Karpas-422 (cell line): ENCODE results near the gene KRTAP4-6. TPM values are rescaled to one million over a fixed set of nuclear protein-coding genes. Genes with fewer than 3 reads are reported as not detected.
"Not testable (repeated sequence)": the region's sequence is repeated elsewhere in the genome, so short reads cannot be mapped to it uniquely, and the experiment has no call there.

ENCODE experiments used
- DNase-seq: peaks from one replicate; pipeline ENCODE4 v3.0.0-alpha.2; 2015
- H2AFZ ChIP-seq: fragments of 200-600 bp; sonication (generic); 2 replicates; pipeline ENCODE4 v1.6.1; 2014; ENCODE audit warnings: antibody characterized with exemption, low read length, mixed read lengths
- H3K27ac ChIP-seq: fragments of 200-600 bp; sonication (generic); 2 replicates; pipeline ENCODE4 v1.5.1; 2014; ENCODE audit warnings: mild to moderate bottlenecking, low read length, moderate library complexity
- H3K27me3 ChIP-seq: fragments of 200-600 bp; sonication (generic); 2 replicates; pipeline ENCODE4 v1.6.1; 2014; ENCODE audit warnings: low read length, mixed read lengths
- H3K36me3 ChIP-seq: fragments of 200-600 bp; sonication (generic); 2 replicates; pipeline ENCODE4 v1.6.1; 2014; ENCODE audit warnings: low read length, mixed read lengths; ENCODE audit not compliant: insufficient read depth
- H3K4me1 ChIP-seq: fragments of 200-600 bp; sonication (generic); 2 replicates; pipeline ENCODE4 v1.6.1; 2014; ENCODE audit warnings: mild to moderate bottlenecking, low read length, mixed read lengths
- H3K4me2 ChIP-seq: fragments of 200-600 bp; sonication (generic); 2 replicates; pipeline ENCODE4 v1.6.1; 2014; ENCODE audit warnings: low read length, low read depth, mild to moderate bottlenecking; ENCODE audit not compliant: poor library complexity, severe bottlenecking
- H3K4me3 ChIP-seq: fragments of 200-600 bp; sonication (generic); 2 replicates; pipeline ENCODE4 v1.5.1; 2014; ENCODE audit warnings: mild to moderate bottlenecking, antibody characterized with exemption, low read length, mixed read lengths
- H3K79me2 ChIP-seq: fragments of 200-600 bp; sonication (generic); 2 replicates; pipeline ENCODE4 v1.6.1; 2014; ENCODE audit warnings: mild to moderate bottlenecking, low read length, mixed read lengths
- H3K9ac ChIP-seq: fragments of 200-600 bp; sonication (generic); 2 replicates; pipeline ENCODE4 v1.6.0; 2014; ENCODE audit warnings: low read length
- H3K9me2 ChIP-seq: fragments of 200-600 bp; sonication (generic), shearing (Covaris generic); replicated peaks from 2 replicates; pipeline ENCODE4 v1.6.0; 2014; ENCODE audit warnings: mild to moderate bottlenecking, low read length, moderate library complexity; ENCODE audit not compliant: insufficient read depth
- H3K9me3 ChIP-seq: fragments of 300-700, 200-600 bp; sonication (generic); 2 replicates; pipeline ENCODE4 v1.6.1; 2014; ENCODE audit warnings: low read length, mixed read lengths
- H4K20me1 ChIP-seq: fragments of 200-600 bp; sonication (generic); 2 replicates; pipeline ENCODE4 v1.6.1; 2014; ENCODE audit warnings: mild to moderate bottlenecking, antibody characterized with exemption, low read length, low read depth; ENCODE audit not compliant: insufficient read depth
- total RNA-seq: library from RNA; depleted of rRNA; stranded (reverse); fragments of >200 nt; shearing (Covaris generic); gene quantifications from 2 replicates; pipeline ENCODE4 v1.2.3, GENCODE V29; 2014; ENCODE audit warnings: low replicate concordance; rRNA removed

The KRTAP4-6 gene
- total RNA-seq, result not detected in 2 replicates

- Histone ChIP-seq H3K4me1 (no peaks in the 10 kb centered on the region), H3K27ac (no peak within 1 kb of the TSS), H3K4me3 (no peak within 1 kb of the TSS), H2AFZ (no peak within 1 kb of the TSS), H4K20me1 (no peaks in the 10 kb centered on the region), H3K9me2 (no peaks in the 10 kb centered on the region), H3K4me2 (no peak within 1 kb of the TSS), H3K79me2 (no peaks in the 10 kb centered on the region), H3K27me3 (no peaks in the 10 kb centered on the region), H3K36me3 (no peaks in the 10 kb centered on the region), H3K9me3 (peaks cover 3% of the 10 kb centered on the region; the same call in 1 of the 2 replicates), H3K9ac (no peak within 1 kb of the TSS)
- no peak for DNase-seq
Measured at GRCh38 chr17:41140360-41141131, at the start of gene KRTAP4-6. TSS of gene KRTAP4-6 (minus strand) at chr17:41140544. CDS start at chr17:41140487, 57 bp downstream.

DNA sequence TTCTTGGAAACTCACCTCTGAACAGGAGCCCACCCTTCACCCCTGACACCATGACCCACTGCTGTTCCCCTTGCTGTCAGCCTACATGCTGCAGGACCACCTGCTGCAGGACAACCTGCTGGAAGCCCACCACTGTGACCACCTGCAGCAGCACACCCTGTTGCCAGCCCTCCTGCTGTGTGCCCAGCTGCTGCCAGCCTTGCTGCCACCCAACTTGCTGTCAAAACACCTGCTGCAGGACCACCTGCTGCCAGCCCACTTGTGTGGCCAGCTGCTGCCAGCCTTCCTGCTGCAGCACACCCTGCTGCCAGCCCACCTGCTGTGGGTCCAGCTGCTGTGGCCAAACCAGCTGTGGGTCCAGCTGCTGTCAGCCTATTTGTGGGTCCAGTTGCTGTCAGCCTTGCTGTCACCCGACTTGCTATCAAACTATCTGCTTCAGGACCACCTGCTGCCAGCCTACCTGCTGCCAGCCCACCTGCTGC, 49.5 kb upstream of the KRTAP4-6 start, which contains the start of gene KRTAP9-1:
KRTAP9-1 (plus strand) TSS at position 51 of the 482 bp plus-strand sequence; CDS start at position 51, 0 bp downstream.
- H3K27ac ChIP-seq, DNase-seq, H4K20me1 ChIP-seq: not testable (repeated sequence)

GRCh38 chr17:41186872-41187271, 46.5 kb upstream of the KRTAP4-6 start:
- no peak for DNase-seq

More for the DNA sequence above, 49.5 kb upstream of the KRTAP4-6 start, which contains the start of gene KRTAP9-1:
- H3K36me3 ChIP-seq, H3K4me2 ChIP-seq, H3K4me1 ChIP-seq, H2AFZ ChIP-seq, H3K9me2 ChIP-seq, H3K9ac ChIP-seq, H3K27me3 ChIP-seq, H3K9me3 ChIP-seq, H3K79me2 ChIP-seq, H3K4me3 ChIP-seq: not testable (repeated sequence)

DNA sequence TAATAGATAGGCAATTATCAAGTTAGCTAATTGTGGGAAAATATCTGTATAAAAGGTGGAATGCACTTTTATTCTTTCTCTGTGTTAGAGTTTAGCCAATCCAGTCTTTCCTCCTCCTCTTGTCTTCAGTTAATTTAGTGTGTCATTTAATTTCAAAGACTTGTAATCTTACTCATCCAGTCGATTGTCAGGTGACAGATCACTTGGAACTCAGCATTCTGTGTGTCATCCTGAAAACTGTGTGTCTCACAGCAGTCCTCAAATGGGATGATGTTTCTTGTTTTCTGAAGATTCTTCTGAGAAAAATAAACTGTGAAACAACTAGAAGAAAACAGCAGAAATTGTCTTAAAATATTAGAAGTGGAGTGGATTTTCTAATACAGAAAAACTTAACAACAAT, 44.7 kb upstream of the KRTAP4-6 start:
- Histone ChIP-seq H3K9me2 (no peaks in the 10 kb centered on the region), H3K36me3 (no peaks in the 10 kb centered on the region), H3K4me1 (no peaks in the 10 kb centered on the region), H3K4me2 (no peak overlapping the region), H3K27me3 (no peaks in the 10 kb centered on the region), H3K9ac (no peak overlapping the region), H3K9me3 (no peaks in the 10 kb centered on the region), H3K4me3 (no peak overlapping the region), H3K79me2 (no peaks in the 10 kb centered on the region), H4K20me1 (no peaks in the 10 kb centered on the region), H3K27ac (no peak overlapping the region), H2AFZ (no peak overlapping the region)
- DNase-seq, result no peak

More at GRCh38 chr17:41186872-41187271, 46.5 kb upstream of the KRTAP4-6 start:
- H3K27me3 ChIP-seq, result no peaks in the 10 kb centered on the region
- no peaks in the 10 kb centered on the region for H3K79me2 ChIP-seq
- no peaks in the 10 kb centered on the region for H3K9me2 ChIP-seq
- H3K9me3 ChIP-seq, result no peaks in the 10 kb centered on the region
- no peak overlapping the region for H3K27ac ChIP-seq
- H2AFZ ChIP-seq, result no peak overlapping the region
- H3K4me2 ChIP-seq, result no peak overlapping the region
- H3K4me1 ChIP-seq, result no peaks in the 10 kb centered on the region
- no peaks in the 10 kb centered on the region for H4K20me1 ChIP-seq
- no peaks in the 10 kb centered on the region for H3K36me3 ChIP-seq
- H3K4me3 ChIP-seq, result no peak overlapping the region
- H3K9ac ChIP-seq, result no peak overlapping the region

DNA sequence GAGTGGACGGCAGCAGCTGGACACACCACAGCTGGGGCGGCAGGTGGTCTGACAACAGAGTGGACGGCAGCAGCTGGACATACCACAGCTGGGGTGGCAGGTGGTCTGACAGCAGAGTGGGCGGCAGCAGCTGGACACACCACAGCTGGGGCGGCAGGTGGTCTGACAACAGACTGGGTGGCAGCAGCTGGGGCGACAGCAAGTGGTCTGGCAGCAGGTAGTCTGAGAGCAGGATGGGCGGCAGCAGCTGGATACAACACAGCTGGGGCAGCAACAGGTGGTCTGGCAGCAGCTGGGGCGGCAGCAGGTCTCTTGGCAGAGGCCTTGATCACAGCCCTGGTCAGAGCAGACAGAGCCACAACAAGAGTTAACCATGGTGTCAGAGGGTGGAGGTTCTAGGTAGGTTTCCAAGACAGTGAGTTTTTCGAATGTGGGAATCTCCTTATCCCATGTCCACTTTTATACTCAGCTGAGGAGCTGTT, 44.2 kb upstream of the KRTAP4-6 start, which contains the start of gene KRTAP4-1:
KRTAP4-1 (minus strand) TSS at position 432 of the 482 bp plus-strand sequence; CDS start at position 375, 57 bp downstream.
- Histone ChIP-seq H4K20me1 (no peaks in the 10 kb centered on the region), H3K27me3 (no peaks in the 10 kb centered on the region), H3K9ac (no peak within 1 kb of the TSS), H2AFZ (no peak within 1 kb of the TSS), H3K9me3 (no peaks in the 10 kb centered on the region), H3K4me1 (no peaks in the 10 kb centered on the region), H3K9me2 (no peaks in the 10 kb centered on the region), H3K4me3 (no peak within 1 kb of the TSS), H3K79me2 (no peaks in the 10 kb centered on the region), H3K4me2 (no peak within 1 kb of the TSS), H3K36me3 (no peaks in the 10 kb centered on the region), H3K27ac (no peak within 1 kb of the TSS)
- DNase-seq, result no peak

- H3K4me1 ChIP-seq, result peaks cover 19% of the 10 kb centered on the region
Measured at GRCh38 chr17:41178843-41179616, 38.7 kb upstream of the KRTAP4-6 start.

DNA sequence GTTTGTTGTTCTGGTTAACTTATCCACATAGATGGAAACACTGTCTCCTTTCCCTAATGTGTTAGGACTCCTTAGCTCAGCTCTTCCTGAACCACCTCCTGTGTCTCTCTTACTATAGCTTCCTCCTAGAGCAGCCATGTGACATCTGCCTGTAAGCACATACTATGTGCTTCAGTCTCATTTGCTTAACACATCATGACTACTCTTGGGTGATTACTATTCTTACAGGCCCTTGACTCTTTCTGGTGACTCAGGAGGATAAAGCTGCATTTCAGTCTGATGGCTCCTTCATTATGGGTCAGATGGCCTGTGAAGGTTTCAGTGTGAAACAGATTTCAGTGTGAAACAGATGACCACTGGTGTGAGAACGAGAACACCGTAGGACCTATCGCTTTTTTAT, 38.0 kb upstream of the KRTAP4-6 start:
- Histone ChIP-seq H3K4me3 (no peak overlapping the region), H4K20me1 (no peaks in the 10 kb centered on the region), H3K27ac (no peak overlapping the region), H3K4me1 (peaks cover 19% of the 10 kb centered on the region), H3K79me2 (no peaks in the 10 kb centered on the region), H3K4me2 (no peak overlapping the region), H2AFZ (no peak overlapping the region), H3K9ac (no peak overlapping the region), H3K9me3 (no peaks in the 10 kb centered on the region), H3K27me3 (no peaks in the 10 kb centered on the region), H3K36me3 (no peaks in the 10 kb centered on the region), H3K9me2 (no peaks in the 10 kb centered on the region)
- no peak for DNase-seq

More at GRCh38 chr17:41178843-41179616, 38.7 kb upstream of the KRTAP4-6 start:
- no peak for DNase-seq
- Histone ChIP-seq H3K27ac (no peak overlapping the region), H4K20me1 (no peaks in the 10 kb centered on the region), H3K9ac (no peak overlapping the region), H3K9me3 (no peaks in the 10 kb centered on the region), H3K27me3 (no peaks in the 10 kb centered on the region), H3K4me2 (no peak overlapping the region), H3K9me2 (no peaks in the 10 kb centered on the region), H3K79me2 (no peaks in the 10 kb centered on the region), H3K4me3 (no peak overlapping the region), H2AFZ (no peak overlapping the region), H3K36me3 (no peaks in the 10 kb centered on the region)
